Measurements from ENCODE around the gene BCAR3. TPM values are rescaled to one million over a fixed set of nuclear protein-coding genes. Genes with fewer than 3 reads are reported as not detected.

Gene BCAR3
- total and polyA plus RNA-seq, 2 of the 4 experiments (the other 2 are of a cell fraction): 41.4 to 46.4 TPM

GRCh38 chr1:93595743-93596142 lies 85.9 kb downstream of the BCAR3 start:
- Histone ChIP-seq H3K4ac (ENCODE audit: low read depth, low read length) (no peak overlapping the region), H3K27ac (ENCODE audit: insufficient read depth, low read length) (no peak overlapping the region), H3K56ac (ENCODE audit: extremely low read depth, insufficient read depth, low read length) (no peak overlapping the region), H3K4me1 (ENCODE audit: control insufficient read depth, insufficient read depth, low read length) (peaks cover 25% of the 10 kb centered on the region), H3K14ac (replicated peaks; ENCODE audit: low read depth, low read length) (no peak overlapping the region), H2BK5ac (ENCODE audit: low read depth, low read length, poor library complexity, severe bottlenecking) (no peak overlapping the region), H2BK15ac (ENCODE audit: low read depth, low read length) (no peak overlapping the region), H3K18ac (ENCODE audit: low read depth, low read length) (no peak overlapping the region), H3K4me3 (ENCODE audit: insufficient read depth, low read depth, low read length) (no peak overlapping the region), H3K9me3 (ENCODE audit: control insufficient read depth, insufficient read depth, low read length) (no peaks in the 10 kb centered on the region), H3K27me3 (ENCODE audit: control insufficient read depth, insufficient read depth, low read length) (no peaks in the 10 kb centered on the region), H3K79me1 (ENCODE audit: low read depth in 1 of 2, low read length in 2 of 2) (peaks cover 54 to 96% of the 10 kb centered on the region in 2 experiments), H4K20me1 (ENCODE audit: insufficient read depth, low read length) (peaks cover 93% of the 10 kb centered on the region), H4K5ac (ENCODE audit: low read depth, low read length) (no peak overlapping the region), H4K91ac (ENCODE audit: insufficient read depth, low read depth, low read length) (no peak overlapping the region), H3K9ac (ENCODE audit: low read depth, low read length) (no peak overlapping the region), H2BK120ac (ENCODE audit: low read depth, low read length) (no peak overlapping the region), H2BK20ac (ENCODE audit: low read depth, low read length) (no peak overlapping the region), H3K4me2 (ENCODE audit: low read depth, low read length) (no peak overlapping the region; the same call in 1 of the 2 replicates), H2AK5ac (ENCODE audit: low read depth, low read length) (no peak overlapping the region), H3K36me3 (ENCODE audit: control insufficient read depth, insufficient read depth, low read length) (peaks cover 8% of the 10 kb centered on the region), H4K8ac (ENCODE audit: low read depth in 2 of 2, low read length in 2 of 2) (no peak overlapping the region), H3K23ac (ENCODE audit: low read depth, low read length) (no peak overlapping the region), H2AFZ (replicated peaks; ENCODE audit: low read length, poor library complexity) (no peak overlapping the region), H3K9me1 (ENCODE audit: insufficient read depth, low read length) (peaks cover 62% of the 10 kb centered on the region), H2AK9ac (replicated peaks; ENCODE audit: low read depth, low read length, poor library complexity) (no peak overlapping the region)
- in situ Hi-C loops (cut with MboI; ENCODE audit: low sequenced_read_pairs) (no loop called here), dilution Hi-C loops (cut with HindIII; ENCODE audit: low sequenced_read_pairs, unreplicated experiment) (no loop called here), intact Hi-C loops (cut with micrococcal nuclease) (no loop called here)
- no TSS peak for BruUV-seq (replicated peaks)
- CTCF ChIA-PET: no interaction called here
- DNase-seq (no peak), ATAC-seq (ENCODE audit: low read depth) (no peak)
- TF ChIP-seq MXI1 (IDR thresholded peaks at IDR 0.05; ENCODE audit: borderline replicate concordance, low read depth, low read length) (no peak), USF2 (IDR thresholded peaks at IDR 0.05; ENCODE audit: low read depth, low read length) (no peak), FOS (IDR thresholded peaks at IDR 0.05; ENCODE audit: low read depth, low read length) (no peak), BHLHE40 (IDR thresholded peaks at IDR 0.05; ENCODE audit: low read depth, low read length) (no peak), SMC3 (IDR thresholded peaks at IDR 0.05; ENCODE audit: low read depth, low read length) (no peak), CEBPB (IDR thresholded peaks at IDR 0.05; ENCODE audit: low read depth, low read length) (no peak), RCOR1 (IDR thresholded peaks at IDR 0.05; ENCODE audit: insufficient replicate concordance, low read length) (no peak), RFX5 (IDR thresholded peaks at IDR 0.05; ENCODE audit: low read depth, low read length) (no peak), RAD21 (IDR thresholded peaks at IDR 0.05; ENCODE audit: low read length) (no peak)
- POLR2A ChIA-PET (ENCODE audit: unreplicated experiment): no interaction called here
- WGBS, 2 experiments (ENCODE audit: extremely low coverage in 2 of 2, insufficient read length in 1 of 2): 80% methylated on average over 1 of the region's 4 CpGs; no CpG with 5 or more reads in 1 of the 2 experiments

Data from IMR-90 (cell line).